HG03135 (cell line): ENCODE measurements around the gene DPPA3.
"Not testable (repeated sequence)": the region's sequence is repeated elsewhere in the genome, so short reads cannot be mapped to it uniquely, and the experiment has no call there.

Experiments
- ATAC-seq: cut with Tn5 transposase; IDR thresholded peaks from one replicate; pipeline ENCODE4 v1.9.1; 2021; ENCODE audit warnings: mild to moderate bottlenecking, moderate library complexity; ENCODE audit not compliant: unreplicated experiment

Gene DPPA3

GRCh38 chr12:7711133-7711532 is at the start of gene DPPA3:
DPPA3 (plus strand) TSS chr12:7711433; CDS start chr12:7711571, 138 bp downstream.
- no peak for ATAC-seq

DNA sequence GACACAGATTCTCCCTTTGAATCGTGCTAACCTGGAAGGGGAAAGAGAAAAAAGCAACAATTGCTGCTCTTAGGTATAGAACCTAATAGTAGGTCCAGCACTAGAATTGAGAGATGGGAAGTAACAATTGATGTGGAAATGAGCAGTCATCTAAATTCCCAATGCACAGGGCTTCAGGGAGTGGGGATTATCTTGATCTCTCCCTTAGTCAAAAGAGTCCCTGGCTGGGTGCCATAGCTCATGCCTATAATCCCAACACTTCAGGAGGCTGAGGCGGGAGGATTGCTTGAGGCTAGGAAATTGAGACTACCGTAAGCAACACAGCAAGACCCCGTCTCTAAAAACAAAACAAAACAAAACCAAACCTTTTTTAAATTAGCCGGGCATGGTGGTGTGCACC is 49.5 kb upstream of the DPPA3 start:
- ATAC-seq = no peak

DNA sequence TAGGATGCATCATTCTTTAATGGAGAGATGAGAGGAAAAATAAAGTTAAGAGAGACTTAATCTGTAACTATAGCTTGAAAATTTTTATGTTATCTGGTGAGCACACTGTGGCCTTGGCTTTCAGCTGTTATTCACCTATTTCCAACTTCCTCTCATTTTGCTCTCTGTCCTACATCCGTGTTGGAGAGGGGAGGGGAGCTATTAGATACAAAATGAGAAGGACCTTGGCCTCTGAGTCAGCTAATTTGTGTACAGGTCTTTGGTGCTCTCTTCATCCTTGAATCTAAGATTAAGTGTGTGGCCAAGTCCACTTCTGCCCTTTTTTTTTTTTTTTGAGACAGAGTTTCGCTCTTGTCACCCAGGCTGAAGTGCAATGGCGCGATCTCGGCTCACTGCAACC is 44.6 kb upstream of the DPPA3 start:
- ATAC-seq = no peak

DNA sequence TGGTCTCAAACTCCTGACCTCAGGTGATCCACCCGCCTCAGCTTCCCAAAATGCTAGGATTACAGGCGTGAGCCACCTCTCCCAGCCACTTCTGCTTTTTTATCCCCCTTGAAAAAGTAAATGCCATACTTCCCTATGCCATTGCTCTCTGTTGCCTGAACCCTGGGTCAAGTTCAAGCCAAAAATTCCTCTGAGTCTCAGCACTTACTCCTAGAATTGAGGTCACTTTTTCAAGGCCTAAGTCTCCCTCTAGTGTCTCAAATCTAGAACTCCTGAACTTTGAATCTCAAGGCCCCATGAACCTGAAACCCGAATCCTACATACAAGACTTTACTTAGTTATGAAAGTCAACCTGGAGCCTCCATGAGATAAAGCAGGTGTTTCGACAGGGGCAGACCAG is 44.1 kb upstream of the DPPA3 start:
- no peak for ATAC-seq

- no peak for ATAC-seq
These were observed 43.1 kb upstream of the DPPA3 start for GRCh38 chr12:7668171-7668570.

DNA sequence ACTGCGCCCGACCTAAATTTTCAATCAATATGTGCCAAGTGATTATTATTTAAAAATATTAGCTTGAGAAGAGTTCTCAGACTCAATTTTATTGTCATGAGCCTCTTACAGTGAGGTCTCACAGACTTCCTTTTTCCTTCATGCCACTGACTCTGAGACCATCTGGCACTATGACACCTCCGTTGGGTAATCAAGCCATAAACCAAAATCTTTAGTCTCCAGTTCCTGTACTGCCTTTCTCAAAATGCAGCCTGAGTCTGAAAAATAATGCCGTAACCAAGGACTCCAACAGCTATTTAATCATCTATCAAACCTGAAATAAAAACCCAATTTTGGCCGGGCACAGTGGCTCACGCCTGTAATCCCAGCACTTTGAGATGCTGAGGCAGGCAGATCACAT is 35.8 kb upstream of the DPPA3 start:
- ATAC-seq = not testable (repeated sequence)

DNA sequence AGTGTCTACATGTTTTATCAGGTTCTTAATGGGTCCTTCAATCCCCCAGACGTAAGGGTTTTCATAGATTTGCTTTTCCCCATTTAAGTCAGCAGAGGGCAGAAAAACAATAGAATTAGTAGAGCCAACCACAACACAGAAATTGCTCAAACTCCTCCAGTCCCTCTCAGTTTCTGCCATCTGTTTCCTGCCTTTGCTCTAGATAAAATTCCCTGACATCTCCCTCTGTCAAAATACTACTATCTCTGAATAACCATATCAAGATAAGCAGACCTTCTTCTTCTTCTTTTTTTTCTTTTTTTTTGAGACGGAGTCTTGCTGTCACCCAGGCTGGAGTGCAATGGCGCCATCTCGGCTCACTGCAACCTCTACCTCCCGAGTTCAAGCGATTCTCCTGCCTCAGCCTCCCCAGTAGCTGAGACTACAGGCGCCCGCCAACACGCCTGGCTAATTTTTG is 33.8 kb upstream of the DPPA3 start:
- not testable (repeated sequence) for ATAC-seq

- ATAC-seq = no peak
These were observed 32.5 kb upstream of the DPPA3 start for GRCh38 chr12:7678744-7679143.

DNA sequence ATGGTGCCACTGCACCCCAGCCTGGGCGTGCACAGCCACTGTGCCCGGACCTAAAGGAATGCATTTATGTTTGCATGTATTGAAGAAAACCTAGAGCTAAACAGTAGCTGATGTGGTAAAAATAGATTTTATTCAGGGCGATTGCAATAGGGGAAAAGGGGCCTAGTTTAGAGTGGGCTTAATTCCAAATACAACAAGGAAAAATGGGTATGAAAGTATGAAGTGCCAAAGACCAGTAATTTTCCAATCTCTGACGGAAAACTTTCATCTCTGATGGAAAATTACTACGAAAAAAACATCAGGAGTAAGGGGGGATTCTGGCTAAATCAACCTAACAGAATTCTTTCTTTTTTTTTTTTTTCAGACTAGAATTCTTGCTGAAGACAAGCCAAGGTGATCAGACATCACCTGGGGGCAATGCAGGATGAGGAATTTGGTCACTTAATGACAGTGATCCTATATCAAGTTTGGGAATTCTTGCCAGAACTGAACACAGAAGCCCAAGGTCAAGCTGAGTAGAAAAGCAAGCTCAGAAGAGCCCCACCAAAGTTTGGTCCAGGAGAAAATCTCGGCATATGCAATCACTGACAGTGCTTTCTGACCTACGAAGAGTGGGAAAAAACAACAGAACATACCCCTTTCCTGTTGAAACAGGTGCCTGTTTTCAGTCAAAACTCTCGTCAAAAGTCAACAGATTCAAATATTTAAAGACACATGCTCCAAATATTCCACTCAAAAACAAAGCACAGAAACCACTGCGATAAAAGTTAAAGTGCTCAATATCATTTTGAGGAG is 31.8 kb upstream of the DPPA3 start:
- ATAC-seq = no peak

DNA sequence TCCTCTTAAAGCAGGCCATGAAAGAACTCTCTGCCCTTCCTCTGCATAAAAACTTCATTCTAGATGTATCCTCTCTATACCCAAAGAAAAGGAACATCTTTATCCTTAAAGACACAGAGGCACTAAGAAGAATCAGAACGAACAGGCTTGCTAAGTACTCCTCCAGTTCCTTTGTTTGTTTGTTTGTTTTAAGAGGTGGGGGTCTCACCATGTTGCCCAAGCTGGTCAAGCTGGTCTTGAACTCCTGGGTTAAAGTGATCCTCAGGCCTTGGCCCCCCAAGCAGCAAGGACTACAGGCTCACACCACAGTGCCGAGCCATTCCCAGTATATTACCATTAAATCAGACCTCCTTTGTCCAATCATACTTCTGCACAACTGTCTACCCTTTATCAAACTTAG is 29.7 kb upstream of the DPPA3 start:
- no peak for ATAC-seq

DNA sequence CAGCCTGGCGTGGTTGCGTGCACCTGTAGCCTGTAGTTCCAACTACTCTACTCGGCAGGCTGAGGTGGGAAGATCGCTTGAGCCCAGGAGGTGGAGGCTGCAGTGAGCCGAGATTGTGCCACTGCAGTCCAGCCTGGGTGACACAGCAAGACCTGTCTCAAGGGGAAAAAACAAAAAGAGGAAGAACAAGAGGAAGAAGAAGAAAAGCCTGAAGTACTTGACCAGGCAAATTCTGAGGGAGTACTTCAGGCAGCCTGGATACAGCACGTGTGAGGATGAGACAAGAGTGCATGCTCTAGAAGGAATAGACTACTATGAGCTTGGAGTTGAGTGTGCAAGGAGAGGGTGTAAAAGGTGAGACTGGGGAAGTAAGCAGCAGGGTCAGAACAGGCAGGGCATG is 17.4 kb upstream of the DPPA3 start:
- ATAC-seq = no peak

- ATAC-seq = no peak
These were observed 16.5 kb upstream of the DPPA3 start for GRCh38 chr12:7694556-7695236.

DNA sequence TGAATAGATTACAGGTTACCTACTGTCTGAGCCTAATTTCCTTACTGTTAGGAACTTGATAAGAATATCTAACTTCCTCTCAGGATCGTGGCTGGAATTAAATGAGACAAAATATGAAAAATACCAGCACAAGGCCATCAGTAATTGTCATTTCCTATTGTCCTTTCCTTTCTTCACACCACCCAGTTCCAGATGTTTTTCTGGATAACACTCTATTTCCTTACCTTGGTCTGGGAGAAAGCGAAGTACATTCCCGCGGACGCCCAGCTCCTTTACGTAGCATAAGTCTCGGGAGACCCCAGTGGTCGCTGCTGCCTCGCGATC is 16.0 kb upstream of the DPPA3 start:
- no peak for ATAC-seq

DNA sequence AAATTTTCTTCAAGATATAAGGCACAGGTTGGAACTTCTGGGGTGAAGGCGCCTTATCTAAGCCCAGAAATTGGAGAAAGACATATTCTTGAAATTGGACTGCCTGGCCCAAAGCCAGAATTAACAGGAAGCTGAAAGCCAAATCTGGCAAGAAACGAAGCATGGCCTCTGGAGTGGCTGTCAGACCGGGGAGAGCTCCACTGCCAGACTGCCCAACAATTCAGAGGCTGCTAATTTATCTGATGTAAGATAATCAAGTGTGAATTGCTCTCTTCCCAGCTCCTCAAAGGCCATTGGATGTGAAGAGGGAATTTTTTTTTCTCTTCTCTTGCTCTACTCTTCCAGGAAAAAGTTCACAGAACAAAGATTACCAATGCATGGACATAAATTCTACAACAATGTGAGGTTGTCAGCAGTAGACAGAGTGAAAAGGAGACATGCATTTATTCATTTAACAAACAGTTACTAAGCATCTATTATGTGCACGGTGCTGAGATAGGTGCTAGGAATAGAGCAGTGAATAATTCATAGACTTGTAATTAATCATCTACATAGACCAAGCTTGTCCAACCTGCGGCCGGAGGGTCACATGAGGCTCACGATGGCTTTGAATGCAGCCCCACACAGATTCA is 15.6 kb upstream of the DPPA3 start, which contains the start of gene GDF3:
TSS of gene GDF3 (minus strand) at position 210 of the 632 bp plus-strand sequence. CDS start at position 163, 47 bp downstream.
- no peak for ATAC-seq

DNA sequence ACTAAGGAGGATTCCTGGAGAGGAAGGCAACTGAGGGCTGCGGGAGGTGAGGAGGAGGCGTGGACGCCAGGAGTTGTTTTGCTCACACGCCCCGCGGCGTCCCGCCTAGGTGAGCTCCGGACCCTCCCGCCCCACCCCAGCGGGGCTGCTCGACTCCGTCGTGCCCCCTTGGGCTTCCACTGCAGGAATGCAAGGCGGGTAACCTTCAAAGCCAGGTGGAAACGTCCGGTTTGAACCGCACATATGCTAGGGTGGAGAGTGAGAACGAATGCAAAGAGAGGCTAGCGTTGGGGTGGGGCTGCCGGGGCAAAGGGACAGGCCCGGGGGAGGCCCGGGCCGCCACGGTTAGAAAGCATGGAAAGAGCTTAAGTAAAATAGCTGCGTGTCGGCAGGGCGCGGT is 5.4 kb upstream of the DPPA3 start:
- no peak for ATAC-seq

DNA sequence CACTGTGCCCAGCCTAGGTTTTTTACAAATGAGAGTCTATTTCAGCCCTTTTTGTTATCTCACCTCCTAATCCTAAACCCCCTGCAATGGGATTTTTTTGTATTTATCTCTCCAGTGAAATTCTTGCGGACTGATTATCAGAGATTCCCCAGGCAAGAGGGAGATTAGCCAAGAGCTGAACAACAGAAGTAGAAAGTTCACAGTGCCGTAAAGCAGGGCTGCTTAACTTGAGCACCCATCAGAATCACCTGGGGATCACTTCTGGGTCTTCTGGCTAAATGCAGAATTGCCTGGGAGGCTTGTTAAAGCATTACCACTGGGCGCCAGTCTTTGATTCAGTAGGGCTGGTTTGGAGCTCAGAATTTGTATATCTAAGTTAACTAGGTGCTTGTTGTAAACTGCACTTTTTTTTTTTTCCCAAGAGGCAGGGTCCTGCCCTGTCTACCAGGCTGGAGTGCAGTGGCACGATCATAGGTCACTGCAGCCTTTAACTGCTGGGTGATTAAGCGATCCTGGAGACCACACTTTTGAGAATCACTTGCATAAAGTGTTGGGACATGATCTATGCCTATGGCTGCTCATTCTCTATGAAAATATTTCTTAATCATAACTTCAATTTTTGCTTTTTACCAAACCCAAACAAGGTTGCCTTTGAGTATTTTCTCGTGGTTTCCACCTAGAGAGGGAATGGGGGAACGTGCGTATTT is 1.1 kb upstream of the DPPA3 start:
- ATAC-seq = no peak

DNA sequence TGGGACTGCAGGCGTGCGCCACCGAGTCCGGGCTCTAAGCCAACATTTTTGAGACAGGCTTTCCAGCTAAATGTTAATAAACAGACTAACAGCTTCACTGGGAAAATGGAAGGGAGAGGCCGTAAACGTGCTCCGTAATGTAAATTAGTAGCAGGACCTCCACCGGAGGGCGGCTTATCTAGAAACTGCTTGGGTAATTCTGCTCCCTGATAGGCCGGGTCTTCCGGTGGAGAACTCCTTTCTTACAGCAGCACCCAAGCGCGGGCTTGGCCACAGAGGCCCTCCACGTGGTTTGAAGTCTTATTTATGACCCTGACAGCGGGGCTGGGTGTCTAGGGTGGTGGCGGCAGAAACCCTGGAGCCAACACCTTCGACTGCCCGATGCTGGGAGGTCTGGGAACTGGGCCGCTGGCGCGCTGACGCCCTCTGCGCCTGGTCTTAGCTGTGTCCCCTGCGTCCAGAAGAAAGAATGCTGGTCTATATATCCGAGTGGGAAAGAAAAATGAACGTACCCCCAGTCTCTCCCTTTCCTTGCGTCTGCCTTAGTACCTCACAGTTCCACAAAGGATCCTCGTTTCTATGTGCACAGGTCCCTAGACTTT is 1.7 kb downstream of the DPPA3 start:
- no peak for ATAC-seq

GRCh38 chr12:7716381-7716780 is 5.1 kb downstream of the DPPA3 start:
- no peak for ATAC-seq

GRCh38 chr12:7719946-7720730 is 8.9 kb downstream of the DPPA3 start:
- ATAC-seq = no peak

DNA sequence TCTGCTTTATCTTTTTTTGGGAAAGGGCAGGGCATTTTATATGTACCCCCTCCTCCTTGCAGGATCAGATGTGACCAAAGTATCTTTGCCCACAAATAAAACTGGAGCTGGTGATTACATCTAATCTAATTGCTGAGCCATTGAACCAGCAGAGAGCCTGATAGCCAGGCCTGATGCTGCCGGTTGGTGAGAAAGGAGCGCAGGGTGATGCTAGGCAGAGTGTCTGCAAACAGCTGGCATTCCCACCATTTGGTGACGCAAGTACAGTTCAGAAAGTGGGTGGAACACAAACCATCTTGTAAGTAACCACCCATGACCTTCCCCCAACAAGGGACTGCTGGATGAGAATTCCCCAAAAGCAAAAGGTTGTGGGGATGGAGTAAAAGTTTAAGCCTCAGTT is 12.7 kb downstream of the DPPA3 start:
- no peak for ATAC-seq
